ENCODE data around the gene GPRC5C.

Gene GPRC5C

GRCh38 chr17:74408262-74408661, 23.6 kb upstream of the GPRC5C start:
- no peak for DNase-seq

- no peak for DNase-seq
Observed at GRCh38 chr17:74408815-74409214, 23.1 kb upstream of the GPRC5C start.

- no peak for DNase-seq
Observed at GRCh38 chr17:74410001-74410443, 21.9 kb upstream of the GPRC5C start.

- no peak for DNase-seq
Observed at GRCh38 chr17:74412581-74412980, 19.3 kb upstream of the GPRC5C start.

GRCh38 chr17:74413491-74413890, 18.4 kb upstream of the GPRC5C start:
- no peak for DNase-seq

- DNase-seq: no peak
Observed at GRCh38 chr17:74414510-74414909, 17.4 kb upstream of the GPRC5C start.

GRCh38 chr17:74415608-74416396, 16.1 kb upstream of the GPRC5C start:
- no peak for DNase-seq

GRCh38 chr17:74417178-74418045, 14.5 kb upstream of the GPRC5C start:
- no peak for DNase-seq

GRCh38 chr17:74419928-74420411, 11.9 kb upstream of the GPRC5C start:
- no peak for DNase-seq

- DNase-seq: no peak
Observed at GRCh38 chr17:74424117-74424516, 7.8 kb upstream of the GPRC5C start.

GRCh38 chr17:74424657-74425056, 7.2 kb upstream of the GPRC5C start:
- DNase-seq: no peak

- no peak for DNase-seq
Observed at GRCh38 chr17:74426551-74427047, 5.3 kb upstream of the GPRC5C start.

- no peak for DNase-seq
Observed at GRCh38 chr17:74427048-74427762, 4.7 kb upstream of the GPRC5C start.

GRCh38 chr17:74427763-74428153, 4.1 kb upstream of the GPRC5C start:
- DNase-seq: no peak

GRCh38 chr17:74429604-74430384, 2.1 kb upstream of the GPRC5C start:
- no peak for DNase-seq

- peak; percentile 79 for DNase-seq
Observed at GRCh38 chr17:74430385-74430705, 1.5 kb upstream of the GPRC5C start.

- DNase-seq: peak; percentile 73
Observed at GRCh38 chr17:74430706-74431567, 951 bp upstream of the GPRC5C start.

- DNase-seq: no peak
Observed at GRCh38 chr17:74432424-74432690, 469 bp downstream of the GPRC5C start.

GRCh38 chr17:74432766-74433391, 991 bp downstream of the GPRC5C start:
- peak; percentile 33 for DNase-seq

GRCh38 chr17:74433421-74434121, 1.7 kb downstream of the GPRC5C start:
- DNase-seq: peak; percentile 48

Measured in eye (tissue), 1 donor.